Activated T-helper 17 cell treated with anti-CD3 and anti-CD28 coated beads, Interleukin-2, amount 50 U/mL, for 72 hours (primary cell): ENCODE measurements around the gene OTULIN. TPM values are rescaled to one million over a fixed set of nuclear protein-coding genes. Genes with fewer than 3 reads are reported as not detected.
A peak's percentile ranks its signal among the peaks of the same experiment; 100 is the strongest.

Experiments
- ATAC-seq: fragments of 150-1000 bp; cut with Tn5 transposase; replicated peaks from 2 replicates; pipeline ENCODE4 v1.10.0; 2021; ENCODE audit warnings: mild to moderate bottlenecking, moderate library complexity
- H3K27ac Mint-ChIP-seq: one replicate; pipeline ENCODE4 v1.8.0; 2022; ENCODE audit warnings: mixed read lengths
- H3K27me3 Mint-ChIP-seq: one replicate; pipeline ENCODE4 v1.8.0; 2022; ENCODE audit warnings: mixed read lengths
- H3K36me3 Mint-ChIP-seq: one replicate; pipeline ENCODE4 v1.8.0; 2022; ENCODE audit warnings: low read depth, mild to moderate bottlenecking, mixed read lengths
- H3K4me1 Mint-ChIP-seq: one replicate; pipeline ENCODE4 v1.8.0; 2022; ENCODE audit warnings: mixed read lengths
- H3K4me3 Mint-ChIP-seq: one replicate; pipeline ENCODE4 v1.8.0; 2022; ENCODE audit warnings: mild to moderate bottlenecking, mixed read lengths
- H3K9me3 Mint-ChIP-seq: one replicate; pipeline ENCODE4 v1.8.0; 2022; ENCODE audit warnings: mixed read lengths
- total RNA-seq, 2 donors: library from RNA; stranded (reverse); gene quantifications; one replicate each; pipeline ENCODE4 v1.2.3, GENCODE V29; 2022

The OTULIN gene
- total RNA-seq, 2 donors from 2014 or later, result 67.2 to 73.9 TPM

GRCh38 chr5:14696851-14697250 lies 32.3 kb downstream of the OTULIN start:
- no peak for ATAC-seq
- Mint-ChIP-seq H3K9me3 (no peaks in the 10 kb centered on the region), H3K4me1 (peaks cover 24% of the 10 kb centered on the region), H3K36me3 (peaks cover 98% of the 10 kb centered on the region), H3K27me3 (no peaks in the 10 kb centered on the region), H3K4me3 (no peak overlapping the region), H3K27ac (peak overlapping the region; percentile 36)

DNA sequence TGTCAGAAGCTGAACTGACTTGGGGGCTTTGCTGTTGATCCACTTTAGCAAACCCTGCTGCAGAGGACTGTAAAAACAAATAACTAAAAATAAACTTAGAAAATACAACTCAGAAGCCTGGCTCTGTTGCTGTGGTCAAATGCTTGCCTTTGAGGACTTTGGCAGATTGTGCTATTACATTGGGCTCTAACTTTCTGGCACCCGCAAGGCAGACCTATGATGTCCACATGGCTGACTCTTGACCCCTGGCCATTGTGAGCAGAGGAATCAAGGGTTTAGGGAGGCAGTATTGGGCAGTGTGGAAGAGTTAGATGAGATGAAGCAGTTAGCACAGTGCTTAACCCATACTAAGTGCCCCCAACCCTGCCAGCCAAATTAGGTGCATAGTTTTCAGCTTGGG lies 34.0 kb downstream of the OTULIN start:
- H3K4me1 Mint-ChIP-seq, result peaks cover 38% of the 10 kb centered on the region
- H3K27ac Mint-ChIP-seq, result peak overlapping the region; percentile 83
- H3K9me3 Mint-ChIP-seq, result no peaks in the 10 kb centered on the region
- ATAC-seq, result no peak
- H3K27me3 Mint-ChIP-seq, result no peaks in the 10 kb centered on the region
- H3K36me3 Mint-ChIP-seq, result peaks cover 98% of the 10 kb centered on the region
- H3K4me3 Mint-ChIP-seq, result no peak overlapping the region

DNA sequence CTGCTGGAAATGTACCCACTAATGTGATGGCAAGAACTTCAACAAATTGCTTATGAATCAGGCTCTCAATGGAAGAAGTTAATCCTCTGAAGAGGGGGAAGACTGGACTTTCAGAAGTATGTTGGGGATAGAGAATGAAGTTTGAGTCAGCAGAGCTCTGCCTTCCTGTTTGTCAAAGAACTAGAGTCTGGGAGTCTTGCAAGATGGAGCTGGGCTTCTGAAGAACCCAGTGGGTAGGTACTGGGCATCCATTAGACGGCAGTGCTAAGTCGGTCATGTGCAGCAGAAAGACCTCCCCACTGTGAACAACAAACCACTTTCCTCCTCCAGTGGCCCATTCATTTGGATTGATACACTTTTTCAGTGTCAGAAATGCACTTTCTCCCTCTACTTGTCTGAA lies 34.6 kb downstream of the OTULIN start:
- Mint-ChIP-seq H3K36me3 (peaks cover 98% of the 10 kb centered on the region), H3K4me1 (peaks cover 42% of the 10 kb centered on the region), H3K27me3 (no peaks in the 10 kb centered on the region), H3K9me3 (no peaks in the 10 kb centered on the region), H3K27ac (peak overlapping the region; percentile 83), H3K4me3 (no peak overlapping the region)
- peak; percentile 35 for ATAC-seq

DNA sequence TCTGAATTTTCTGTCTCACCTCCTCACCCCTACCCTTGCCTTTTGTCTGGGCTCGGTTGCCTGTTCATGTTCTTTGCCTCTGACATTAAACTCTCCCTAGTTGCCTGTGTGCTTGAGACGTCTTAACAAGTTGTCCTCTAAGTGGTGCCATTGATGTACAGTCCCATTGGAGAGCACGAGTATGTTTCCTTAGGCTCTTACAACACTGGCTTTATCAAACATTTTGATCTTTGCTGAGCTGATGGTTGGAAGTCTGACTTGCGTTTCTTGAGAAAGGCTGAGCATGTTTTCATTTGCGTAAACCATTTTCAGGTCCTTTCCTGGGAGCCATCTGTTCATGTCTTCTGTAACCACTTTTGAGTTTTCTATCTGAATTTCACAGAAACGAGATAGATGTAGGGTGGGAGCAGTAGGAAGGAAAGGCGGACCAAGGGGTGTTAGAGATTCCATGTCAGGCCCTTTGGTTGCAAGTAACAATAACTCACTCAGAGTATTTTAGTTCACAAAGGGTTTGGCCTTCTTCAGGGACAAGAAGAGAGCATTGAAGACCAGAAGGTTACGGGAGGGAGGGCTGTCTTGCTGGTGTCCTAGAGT lies 35.4 kb downstream of the OTULIN start:
- Mint-ChIP-seq H3K27ac (peak overlapping the region; percentile 83), H3K27me3 (no peaks in the 10 kb centered on the region), H3K4me1 (peaks cover 49% of the 10 kb centered on the region)

DNA sequence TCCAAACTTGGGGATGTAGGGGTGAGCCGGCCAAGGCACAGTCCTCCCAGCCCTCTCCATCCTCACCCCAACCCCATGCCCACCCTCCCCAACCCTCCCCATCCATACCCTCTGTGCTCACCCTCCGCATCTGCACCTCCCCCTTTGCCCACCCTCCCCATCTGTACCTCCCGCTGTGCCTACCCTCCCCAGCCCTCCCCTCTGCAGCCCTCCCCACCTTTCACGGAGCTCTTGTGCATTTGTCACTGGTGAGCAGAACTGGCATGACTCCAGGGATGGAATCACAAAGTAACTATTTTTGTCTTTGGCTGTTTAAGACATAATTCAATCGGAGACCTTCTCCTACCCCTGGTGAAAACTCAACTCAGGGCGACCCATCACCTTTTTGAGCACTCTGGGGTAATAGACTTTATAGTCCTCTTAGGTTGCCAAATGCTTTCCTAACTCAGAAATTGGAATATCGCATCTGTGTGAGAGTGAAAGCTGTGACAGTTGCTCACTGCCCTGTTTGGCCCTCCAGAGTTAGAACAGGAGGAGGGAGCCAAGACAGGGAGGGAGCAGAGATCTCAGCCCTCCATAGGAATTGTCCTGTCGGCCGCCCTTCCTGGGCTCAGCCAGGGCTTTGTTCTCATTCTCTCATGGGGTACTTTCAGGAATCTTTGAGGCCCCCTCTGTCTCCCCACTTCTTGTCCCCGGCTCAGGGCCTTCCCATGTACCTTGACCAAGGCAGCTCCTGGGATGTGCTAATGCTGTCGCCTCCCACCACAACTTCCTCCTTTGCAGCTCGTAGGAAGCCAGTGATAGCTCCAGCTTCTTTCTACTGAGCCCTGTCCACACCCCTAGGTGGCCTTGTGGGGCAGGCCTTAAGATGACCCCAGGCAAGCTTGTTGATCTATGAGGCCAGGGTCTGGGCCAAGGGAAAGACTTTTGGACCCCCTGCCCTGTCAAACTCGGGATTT lies 36.2 kb downstream of the OTULIN start:
- H3K27me3 Mint-ChIP-seq, result no peaks in the 10 kb centered on the region
- ATAC-seq, result no peak
- no peaks in the 10 kb centered on the region for H3K9me3 Mint-ChIP-seq
- no peak overlapping the region for H3K4me3 Mint-ChIP-seq
- H3K4me1 Mint-ChIP-seq, result peaks cover 53% of the 10 kb centered on the region
- H3K27ac Mint-ChIP-seq, result peak overlapping the region; percentile 83
- peaks cover 98% of the 10 kb centered on the region for H3K36me3 Mint-ChIP-seq

More for the DNA sequence above, 35.4 kb downstream of the OTULIN start:
- no peak overlapping the region for H3K4me3 Mint-ChIP-seq
- no peak for ATAC-seq
- H3K9me3 Mint-ChIP-seq, result no peaks in the 10 kb centered on the region
- H3K36me3 Mint-ChIP-seq, result peaks cover 98% of the 10 kb centered on the region

GRCh38 chr5:14701556-14701955 lies 37.0 kb downstream of the OTULIN start:
- Mint-ChIP-seq H3K4me1 (peaks cover 52% of the 10 kb centered on the region), H3K27ac (peak overlapping the region; percentile 80), H3K27me3 (no peaks in the 10 kb centered on the region), H3K36me3 (peaks cover 98% of the 10 kb centered on the region), H3K4me3 (no peak overlapping the region), H3K9me3 (no peaks in the 10 kb centered on the region)
- ATAC-seq, result no peak

- H3K4me3 Mint-ChIP-seq, result no peak overlapping the region
- H3K27ac Mint-ChIP-seq, result peak overlapping the region; percentile 80
- no peaks in the 10 kb centered on the region for H3K9me3 Mint-ChIP-seq
- H3K4me1 Mint-ChIP-seq, result peaks cover 55% of the 10 kb centered on the region
- H3K27me3 Mint-ChIP-seq, result no peaks in the 10 kb centered on the region
- peaks cover 98% of the 10 kb centered on the region for H3K36me3 Mint-ChIP-seq
- no peak for ATAC-seq
These were observed 37.8 kb downstream of the OTULIN start for GRCh38 chr5:14702238-14702839.

GRCh38 chr5:14705556-14705955 lies 41.0 kb downstream of the OTULIN start:
- peak overlapping the region; percentile 97 for H3K27ac Mint-ChIP-seq
- peaks cover 50% of the 10 kb centered on the region for H3K4me1 Mint-ChIP-seq
- H3K36me3 Mint-ChIP-seq, result peaks cover 100% of the 10 kb centered on the region
- H3K4me3 Mint-ChIP-seq, result peak overlapping the region; percentile 81
- ATAC-seq, result no peak
- H3K9me3 Mint-ChIP-seq, result no peaks in the 10 kb centered on the region
- no peaks in the 10 kb centered on the region for H3K27me3 Mint-ChIP-seq

- Mint-ChIP-seq H3K4me1 (peaks cover 48% of the 10 kb centered on the region), H3K4me3 (peak overlapping the region; percentile 81), H3K36me3 (peaks cover 100% of the 10 kb centered on the region), H3K9me3 (no peaks in the 10 kb centered on the region), H3K27me3 (no peaks in the 10 kb centered on the region), H3K27ac (peak overlapping the region; percentile 97)
- peak; percentile 95 for ATAC-seq
These were observed 42.1 kb downstream of the OTULIN start for GRCh38 chr5:14706615-14707021.

DNA sequence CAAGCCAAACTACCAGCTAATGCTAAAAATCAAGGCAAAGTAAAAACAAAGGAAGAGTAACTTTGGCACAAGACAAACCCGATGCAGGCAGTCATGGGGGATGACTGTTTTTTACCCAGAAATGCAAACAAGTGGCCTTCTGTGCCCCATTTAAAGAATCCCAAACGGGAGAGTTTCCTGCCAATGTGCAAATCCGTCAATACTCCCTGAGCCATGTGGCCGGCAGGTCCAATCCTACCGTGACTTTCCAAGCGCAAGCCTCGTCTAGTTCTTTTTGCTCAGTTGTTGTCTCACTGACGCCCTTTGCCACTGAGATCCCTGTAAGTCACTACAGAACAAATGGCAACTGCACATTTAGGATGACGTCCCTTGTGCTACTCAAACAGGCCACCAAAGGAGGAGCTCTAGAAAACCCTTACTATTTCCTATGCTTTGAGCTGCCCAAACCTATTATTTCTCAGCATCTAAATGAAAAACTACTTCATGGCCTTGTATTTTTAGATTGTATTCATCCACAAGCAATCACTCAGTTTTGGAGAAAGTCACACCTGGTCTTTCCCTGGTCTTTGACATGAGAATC lies 43.4 kb downstream of the OTULIN start:
- Mint-ChIP-seq H3K27ac (peak overlapping the region; percentile 97), H3K27me3 (no peaks in the 10 kb centered on the region), H3K36me3 (peaks cover 100% of the 10 kb centered on the region), H3K4me3 (peak overlapping the region; percentile 81), H3K4me1 (peaks cover 38% of the 10 kb centered on the region), H3K9me3 (no peaks in the 10 kb centered on the region)
- ATAC-seq, result no peak

DNA sequence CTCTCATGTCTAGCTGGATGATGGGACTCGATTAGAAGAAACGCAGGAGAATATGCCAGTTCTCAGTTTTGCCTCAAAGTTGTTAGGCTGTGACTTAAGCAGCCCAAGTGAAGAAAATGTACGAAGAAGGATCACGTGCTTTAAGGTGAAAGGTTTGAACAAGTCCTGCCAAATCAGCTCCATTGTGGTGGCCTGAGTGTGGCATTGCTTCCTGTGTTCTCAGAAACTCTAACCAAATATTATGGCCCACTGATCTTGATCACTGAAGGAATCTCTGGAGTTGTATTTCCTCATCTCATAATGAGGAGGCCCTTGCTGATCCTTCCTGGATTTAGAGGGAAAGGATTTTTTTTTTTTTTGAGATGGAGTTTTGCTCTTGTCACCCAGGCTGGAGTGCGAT lies 44.0 kb downstream of the OTULIN start:
- no peaks in the 10 kb centered on the region for H3K27me3 Mint-ChIP-seq
- H3K9me3 Mint-ChIP-seq, result no peaks in the 10 kb centered on the region
- peak overlapping the region; percentile 81 for H3K4me3 Mint-ChIP-seq
- no peak for ATAC-seq
- peaks cover 31% of the 10 kb centered on the region for H3K4me1 Mint-ChIP-seq
- H3K27ac Mint-ChIP-seq, result peak overlapping the region; percentile 97
- H3K36me3 Mint-ChIP-seq, result peaks cover 100% of the 10 kb centered on the region

- Mint-ChIP-seq H3K9me3 (no peaks in the 10 kb centered on the region), H3K27ac (peak overlapping the region; percentile 56), H3K4me3 (no peak overlapping the region), H3K36me3 (peaks cover 100% of the 10 kb centered on the region), H3K4me1 (peaks cover 17% of the 10 kb centered on the region), H3K27me3 (no peaks in the 10 kb centered on the region)
- ATAC-seq, result no peak
These were observed 45.9 kb downstream of the OTULIN start for GRCh38 chr5:14710313-14710994.

- Mint-ChIP-seq H3K4me1 (peaks cover 4% of the 10 kb centered on the region), H3K36me3 (peaks cover 100% of the 10 kb centered on the region), H3K9me3 (no peaks in the 10 kb centered on the region), H3K27me3 (no peaks in the 10 kb centered on the region), H3K27ac (peak overlapping the region; percentile 75), H3K4me3 (no peak overlapping the region)
- no peak for ATAC-seq
These were observed 47.6 kb downstream of the OTULIN start for GRCh38 chr5:14712131-14712530.

GRCh38 chr5:14712666-14713065 lies 48.1 kb downstream of the OTULIN start:
- no peaks in the 10 kb centered on the region for H3K27me3 Mint-ChIP-seq
- peak overlapping the region; percentile 75 for H3K27ac Mint-ChIP-seq
- H3K4me3 Mint-ChIP-seq, result no peak overlapping the region
- H3K9me3 Mint-ChIP-seq, result no peaks in the 10 kb centered on the region
- H3K36me3 Mint-ChIP-seq, result peaks cover 100% of the 10 kb centered on the region
- ATAC-seq, result no peak
- peaks cover 4% of the 10 kb centered on the region for H3K4me1 Mint-ChIP-seq
